SKM-1 treated with dmso at 0.1 percent for 144 hours (cell line): Measurements from ENCODE around the gene EVI5.
A peak's percentile ranks its signal among the peaks of the same experiment; 100 is the strongest.

Experiments
- DNase-seq: peaks from one replicate; lab custom pipeline; 2025; ENCODE audit not compliant: unreplicated experiment; lab: John Stamatoyannopoulos, UW

EVI5 gene

GRCh38 chr1:92486251-92487077, 298.4 kb downstream of the EVI5 start, which contains the start of gene GFI1:
Gene GFI1, minus strand, starts transcription at chr1:92486925. Its CDS starts 3,438 bp downstream, at chr1:92483487.
- DNase-seq: peak; percentile 74

- peak; percentile 85 for DNase-seq
Measured at GRCh38 chr1:92485381-92486250, 299.3 kb downstream of the EVI5 start.

- no peak for DNase-seq
Measured at GRCh38 chr1:92484472-92485380, 300.2 kb downstream of the EVI5 start.

- peak; percentile 65 for DNase-seq
Measured at GRCh38 chr1:92483610-92484471, 301.1 kb downstream of the EVI5 start.

- no peak for DNase-seq
Measured at GRCh38 chr1:92482665-92483609, 302.0 kb downstream of the EVI5 start.

- no peak for DNase-seq
Measured at GRCh38 chr1:92481971-92482664, 302.8 kb downstream of the EVI5 start.

GRCh38 chr1:92481599-92481925, 303.3 kb downstream of the EVI5 start:
- DNase-seq: no peak

- no peak for DNase-seq
Measured at GRCh38 chr1:92480813-92481598, 303.9 kb downstream of the EVI5 start.

- no peak for DNase-seq
Measured at GRCh38 chr1:92480200-92480812, 304.6 kb downstream of the EVI5 start.

GRCh38 chr1:92479587-92479986, 305.3 kb downstream of the EVI5 start:
- no peak for DNase-seq

- DNase-seq: no peak
Measured at GRCh38 chr1:92478393-92478792, 306.5 kb downstream of the EVI5 start.

GRCh38 chr1:92476071-92476631, 308.8 kb downstream of the EVI5 start:
- peak; percentile 43 for DNase-seq

- no peak for DNase-seq
Measured at GRCh38 chr1:92475029-92475428, 309.9 kb downstream of the EVI5 start.

- no peak for DNase-seq
Measured at GRCh38 chr1:92473781-92474495, 311.0 kb downstream of the EVI5 start.

GRCh38 chr1:92470216-92470615, 314.7 kb downstream of the EVI5 start:
- DNase-seq: no peak

GRCh38 chr1:92466683-92467352, 318.1 kb downstream of the EVI5 start:
- DNase-seq: no peak
